Measurements from ENCODE around the gene AK8.

AK8 gene

DNA sequence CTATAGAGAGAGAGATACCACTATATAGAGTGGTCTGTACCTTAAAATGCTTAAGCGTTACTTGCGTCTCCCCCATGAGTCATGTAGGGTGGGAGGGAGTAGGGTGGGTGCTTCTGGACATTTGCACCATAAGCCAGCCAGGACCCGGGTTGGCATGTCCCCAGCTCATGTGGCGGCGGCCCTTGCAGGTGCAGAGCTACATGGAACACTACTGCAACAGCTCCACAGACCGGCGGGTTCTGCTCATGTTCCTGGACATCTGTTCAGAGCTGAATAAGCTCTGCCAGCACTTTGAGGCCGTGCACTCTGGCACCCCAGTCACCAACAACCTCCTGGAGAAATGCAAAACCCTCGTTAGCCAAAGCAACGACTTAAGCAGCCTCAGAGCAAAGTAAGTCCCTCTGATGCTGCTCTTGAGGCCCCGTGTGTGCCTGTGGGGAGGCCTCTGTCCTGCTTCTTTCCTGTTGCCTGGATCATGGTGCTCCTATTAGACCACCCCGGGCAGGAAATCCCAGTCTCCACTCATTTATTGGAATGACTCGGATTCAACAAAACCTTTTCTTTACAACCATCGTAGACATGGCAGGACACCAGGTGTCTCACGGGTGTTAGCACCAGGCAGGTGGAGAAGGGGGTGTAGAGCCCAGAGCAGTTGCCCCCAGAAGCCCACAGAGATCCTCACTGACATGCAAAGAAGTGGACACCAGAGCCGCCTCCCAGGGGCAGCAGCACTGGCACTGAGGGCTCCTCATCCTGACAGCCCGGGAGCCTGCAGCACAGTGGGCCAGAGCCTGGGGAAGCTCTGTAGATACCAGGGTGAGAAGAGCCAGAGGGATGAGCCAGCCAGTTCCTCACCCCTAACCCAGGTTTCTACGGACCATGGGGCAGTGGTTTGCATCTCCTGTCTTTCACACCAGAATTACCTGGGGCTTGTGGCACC lies 9.4 kb upstream of the AK8 start:
- DNase-seq (ENCODE audit: low read depth in 2 of 2): no peak

DNA sequence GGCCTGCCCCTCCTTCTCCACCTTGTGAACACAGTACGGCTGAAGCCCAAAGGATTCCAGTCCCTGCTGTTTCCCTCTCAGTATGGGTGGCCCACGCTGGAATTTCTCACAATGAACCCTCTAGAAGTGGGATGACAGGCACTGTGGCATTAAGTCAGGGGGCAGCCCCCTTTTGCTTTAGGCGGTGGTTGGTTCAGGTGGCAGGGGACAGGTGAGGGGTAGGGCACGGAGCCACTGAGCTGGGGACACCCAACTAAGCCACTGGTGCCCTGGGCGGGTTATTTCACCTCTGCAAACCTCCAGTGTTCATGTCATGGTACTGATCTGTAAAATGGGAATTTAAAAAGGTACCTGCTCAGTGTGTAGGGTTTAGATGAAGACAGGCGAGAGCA lies 8.2 kb upstream of the AK8 start:
- no peak for DNase-seq (ENCODE audit: low read depth in 2 of 2)

DNA sequence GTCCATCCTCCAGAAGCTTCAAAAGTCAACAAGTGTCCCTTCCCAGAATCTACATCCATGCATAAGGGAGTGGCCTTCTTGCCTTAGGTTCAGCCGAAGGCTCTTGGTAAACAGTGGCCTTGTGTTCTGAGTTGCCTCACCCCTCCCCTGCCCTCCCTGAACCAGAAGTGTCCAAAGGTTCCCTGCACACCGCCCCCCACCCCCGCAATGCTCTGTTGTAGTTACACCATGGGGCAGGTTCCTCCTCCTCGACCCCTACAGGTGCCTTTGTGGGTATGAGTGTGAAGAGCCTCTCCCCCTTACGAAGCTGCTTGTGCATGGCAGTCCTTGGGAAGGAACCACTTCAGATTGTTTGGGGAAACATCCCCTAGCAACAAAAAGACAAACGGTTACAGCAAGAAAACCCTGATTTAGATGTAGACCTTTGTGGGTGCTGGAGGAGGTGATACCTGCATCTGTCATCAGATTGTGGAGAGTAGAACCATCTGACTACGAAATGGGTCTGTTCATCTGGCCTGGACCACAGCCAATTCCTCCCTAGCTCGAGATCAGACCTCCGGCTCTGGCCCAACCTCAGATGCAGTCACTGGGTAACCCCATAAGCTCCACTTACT lies 7.7 kb upstream of the AK8 start:
- DNase-seq (ENCODE audit: low read depth in 2 of 2): no peak

DNA sequence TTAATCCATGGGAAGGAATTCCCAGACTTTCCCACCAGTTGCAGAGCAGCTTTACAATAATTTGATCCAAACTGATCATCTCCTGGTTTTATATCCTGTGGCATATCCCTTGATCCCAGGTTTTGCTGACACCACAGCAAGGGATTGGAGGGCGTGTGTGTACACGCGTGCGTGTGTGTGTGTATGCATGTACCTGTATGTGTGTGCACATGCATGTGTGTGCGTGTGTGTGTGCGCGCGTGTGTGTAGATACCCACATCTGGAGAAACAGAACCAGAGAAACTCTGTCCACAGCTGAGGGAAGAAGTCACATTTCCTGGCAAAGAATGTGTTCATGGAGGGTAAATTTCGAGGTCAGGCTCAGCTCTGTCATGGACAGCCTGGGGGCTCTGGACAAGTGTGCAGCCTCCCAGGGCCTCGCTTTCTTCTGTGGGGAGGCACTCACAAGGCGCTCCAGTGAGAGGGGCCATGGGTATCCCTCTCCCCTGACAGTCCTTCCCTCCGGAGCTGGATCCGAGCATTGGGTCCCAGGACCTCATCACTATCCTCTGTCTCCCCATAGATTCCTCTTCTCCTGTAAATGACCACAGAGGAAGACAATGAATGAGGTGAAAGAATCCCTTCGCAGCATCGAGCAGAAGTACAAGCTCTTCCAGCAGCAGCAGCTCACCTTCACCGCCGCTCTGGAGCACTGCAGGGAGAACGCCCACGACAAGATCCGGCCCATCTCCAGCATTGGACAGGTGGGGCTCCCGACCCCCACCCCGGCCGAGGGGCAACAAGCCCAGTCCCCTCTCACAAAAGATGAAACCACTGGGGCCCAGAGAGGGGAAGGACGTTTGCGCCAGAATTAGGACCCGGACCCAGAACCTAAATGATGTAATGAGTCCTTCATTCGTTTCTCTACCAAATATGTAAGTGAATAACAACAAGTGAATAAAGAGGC lies 5.5 kb upstream of the AK8 start:
- DNase-seq (ENCODE audit: low read depth in 2 of 2): no peak

DNA sequence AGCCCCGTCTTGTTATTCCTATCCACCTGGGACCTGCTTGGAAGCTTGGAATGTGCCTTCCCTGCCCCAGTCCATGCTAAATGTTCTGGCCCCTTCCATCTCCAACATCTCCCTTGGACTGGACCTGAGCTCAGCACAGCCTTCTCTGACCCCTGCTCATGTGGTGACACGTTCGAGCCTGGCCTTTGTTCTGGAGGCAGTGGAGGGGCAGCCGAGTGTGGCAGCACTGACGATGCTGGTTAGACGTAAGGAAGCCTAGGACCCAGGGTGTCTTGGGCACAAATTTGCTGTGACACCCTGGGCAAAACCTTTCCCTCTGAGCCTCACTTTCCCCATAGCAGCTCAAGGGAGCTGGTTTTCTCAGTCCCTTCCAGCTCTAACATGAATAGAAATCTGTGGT lies 4.5 kb upstream of the AK8 start:
- no peak for DNase-seq (ENCODE audit: low read depth in 2 of 2)

DNA sequence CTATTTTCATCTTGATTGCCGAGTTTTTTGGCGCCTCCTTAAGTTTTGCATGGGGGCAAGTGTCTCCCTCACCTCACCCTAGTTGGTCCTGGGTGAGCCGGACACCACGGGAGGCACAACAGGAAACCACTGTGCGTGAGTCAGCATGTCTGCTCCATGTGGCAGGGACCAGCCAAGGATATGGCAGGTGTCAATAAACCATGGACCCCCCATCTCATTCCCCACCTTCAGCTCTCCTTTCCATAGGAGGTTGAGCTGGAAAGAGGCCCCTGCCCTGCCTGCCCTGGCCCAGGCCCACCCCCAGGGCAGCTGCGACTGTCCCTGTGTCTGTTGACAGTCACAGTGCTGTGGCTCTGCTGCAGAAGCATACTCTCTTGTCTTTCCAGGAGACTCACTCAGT lies 3.7 kb upstream of the AK8 start:
- DNase-seq (ENCODE audit: low read depth in 2 of 2): no peak

DNA sequence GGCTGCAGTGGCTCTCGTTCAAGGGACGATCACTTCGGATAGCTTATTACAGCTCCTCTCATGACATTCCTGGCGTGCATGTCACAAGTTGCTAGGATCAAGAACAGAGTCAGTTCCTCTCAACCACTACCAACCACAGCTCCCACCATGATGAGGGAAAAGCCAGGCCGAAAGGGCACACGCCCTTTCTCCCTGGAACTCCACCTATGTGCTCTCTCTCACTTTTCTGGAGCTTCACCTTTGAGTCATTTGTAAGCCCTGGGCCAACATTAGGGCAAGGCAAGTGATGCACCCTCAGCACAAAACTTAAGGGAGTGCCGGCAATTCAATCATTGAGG lies 2.2 kb upstream of the AK8 start:
- no peak for DNase-seq (ENCODE audit: low read depth in 2 of 2)

DNA sequence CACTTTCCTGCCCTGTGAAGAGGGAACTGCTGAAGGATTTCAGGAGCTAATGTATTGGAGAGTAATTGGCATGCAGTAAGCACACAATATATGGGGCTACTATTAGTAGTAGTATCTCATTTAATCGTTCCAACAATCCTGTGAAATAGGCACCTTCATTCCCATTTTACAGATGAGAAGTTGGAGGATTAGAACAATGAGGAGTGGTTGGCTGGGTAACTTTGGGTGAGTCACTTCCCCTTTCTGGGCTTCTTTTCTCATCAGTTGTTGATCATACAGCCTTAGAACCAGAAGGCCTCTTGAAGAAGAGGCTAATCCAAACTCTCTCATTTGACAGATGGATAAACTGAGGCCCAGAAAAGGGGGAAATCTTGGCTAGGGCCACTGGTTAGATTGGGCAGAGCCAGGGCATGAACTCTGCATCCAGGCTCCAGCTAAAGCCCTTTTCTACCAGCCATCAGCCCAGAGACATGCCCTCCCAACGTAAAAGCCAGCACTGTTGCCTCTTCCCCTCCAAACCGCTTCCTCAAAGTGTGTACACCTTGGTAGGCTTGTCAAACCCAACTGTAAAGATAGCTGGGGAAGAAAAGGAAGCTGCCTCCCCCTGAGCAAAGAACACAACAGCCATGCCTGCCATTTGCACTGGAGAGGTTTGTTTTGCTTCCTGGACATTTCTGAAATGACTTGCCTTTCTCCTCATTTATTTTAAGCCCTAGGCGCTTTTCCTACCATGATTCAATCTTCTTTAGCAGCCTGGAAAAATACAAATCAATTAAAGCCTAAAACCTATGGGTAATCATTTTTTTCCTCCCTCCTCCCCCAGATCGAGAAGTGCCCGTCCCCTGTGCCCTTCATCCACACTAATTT lies 1.6 kb upstream of the AK8 start:
- no peak for DNase-seq (ENCODE audit: low read depth in 2 of 2)

DNA sequence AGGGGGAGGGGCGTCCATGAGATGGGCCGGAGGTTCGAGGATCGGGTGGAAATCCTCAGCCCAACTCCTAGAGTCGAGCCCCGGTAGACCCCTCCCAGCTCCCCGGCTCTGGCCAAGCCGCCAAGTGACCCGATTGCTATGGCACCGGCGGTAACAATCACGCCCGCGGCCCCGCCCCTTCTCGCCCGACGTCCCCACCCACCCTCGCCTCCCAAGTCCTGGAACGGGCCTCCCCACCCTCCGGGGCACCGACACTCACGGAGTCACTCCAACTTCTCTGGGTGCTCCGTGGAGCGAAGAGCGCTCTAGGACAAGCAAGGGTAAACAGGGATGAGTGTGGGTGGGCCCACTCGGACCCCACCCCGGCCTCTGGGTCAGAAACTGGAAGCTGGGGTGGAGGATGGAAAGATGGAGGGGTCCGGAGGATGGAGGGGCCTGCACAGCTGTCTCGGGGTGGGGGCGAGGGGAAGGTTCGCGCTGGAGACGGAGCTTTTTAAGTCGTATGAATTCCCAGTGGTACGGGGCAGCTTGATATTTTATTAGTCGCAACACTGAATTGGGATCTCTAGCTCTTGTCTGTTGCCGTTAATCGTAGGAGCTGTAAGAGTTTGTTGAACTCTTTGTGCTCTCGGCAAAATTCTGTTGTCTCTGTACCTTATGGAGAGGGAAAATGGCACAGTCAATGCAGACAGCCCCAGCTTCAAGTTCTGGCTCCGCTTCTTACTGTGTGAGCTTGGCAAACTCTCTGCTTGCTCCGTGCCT lies 792 bp upstream of the AK8 start, which contains the start of gene SPACA9:
Gene SPACA9, plus strand, starts transcription at position 204 of the 762 bp plus-strand sequence. CDS start 5,050 bp downstream, outside the sequence.
- DNase-seq (ENCODE audit: low read depth in 2 of 2): no peak

DNA sequence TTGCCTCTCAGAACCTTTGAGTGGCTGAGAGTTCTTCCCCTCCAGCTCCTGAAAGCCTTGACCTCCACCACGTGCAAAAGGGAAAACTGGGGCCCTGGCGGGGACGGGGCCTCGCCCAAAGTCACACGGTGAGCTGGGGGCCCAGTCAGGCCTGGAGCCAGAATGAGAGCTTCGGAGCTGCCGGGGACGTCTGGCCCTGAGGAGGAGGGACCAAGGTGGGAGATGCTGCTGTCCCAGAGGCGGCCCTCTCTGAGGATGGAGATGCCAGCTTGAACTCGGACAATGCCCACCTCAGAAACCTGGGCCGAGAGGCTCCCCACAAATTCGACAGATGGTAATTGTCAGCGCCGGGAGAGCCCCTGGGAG lies 643 bp downstream of the AK8 start:
- DNase-seq (ENCODE audit: low read depth in 2 of 2): no peak

DNA sequence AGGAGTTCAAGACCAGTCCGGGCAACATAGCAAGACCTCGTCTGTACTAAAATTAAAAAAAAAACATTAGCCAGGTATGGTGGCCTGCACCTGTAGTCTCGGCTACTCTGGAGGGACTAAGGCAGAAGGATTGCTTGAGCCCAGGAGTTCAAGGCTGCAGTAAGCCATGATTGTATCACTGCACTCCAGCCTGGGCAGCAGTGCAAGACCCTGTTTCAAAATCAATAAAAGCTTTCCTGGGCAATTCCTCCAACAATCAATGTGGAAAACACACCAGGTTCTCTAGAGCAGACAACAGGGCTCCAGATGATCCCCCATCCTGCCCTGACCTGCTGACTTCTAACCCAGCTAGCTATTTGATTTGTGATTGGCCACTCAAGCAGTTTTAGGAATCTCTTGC lies 1.2 kb downstream of the AK8 start:
- DNase-seq (ENCODE audit: low read depth in 2 of 2): no peak

DNA sequence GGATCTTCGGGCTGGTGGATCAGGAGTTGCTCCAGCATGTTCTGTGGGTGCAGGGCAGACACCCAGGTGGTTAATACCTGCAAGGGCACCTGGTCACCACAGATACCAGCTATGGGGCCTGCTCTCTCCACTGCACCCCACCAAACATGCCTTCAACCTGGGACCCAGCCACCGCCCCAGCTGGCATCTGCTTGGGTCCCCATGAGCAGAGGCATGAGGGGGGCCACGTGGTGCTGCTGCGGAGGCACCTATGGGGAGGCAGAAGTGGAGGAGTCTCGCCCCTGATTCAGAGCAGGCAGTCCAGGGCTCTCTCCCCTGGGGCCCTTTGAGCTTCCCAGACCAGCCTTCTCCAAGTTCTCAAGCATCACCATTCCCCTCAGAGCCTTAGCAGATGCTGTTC lies 2.9 kb downstream of the AK8 start:
- no peak for DNase-seq (ENCODE audit: low read depth in 2 of 2)

DNA sequence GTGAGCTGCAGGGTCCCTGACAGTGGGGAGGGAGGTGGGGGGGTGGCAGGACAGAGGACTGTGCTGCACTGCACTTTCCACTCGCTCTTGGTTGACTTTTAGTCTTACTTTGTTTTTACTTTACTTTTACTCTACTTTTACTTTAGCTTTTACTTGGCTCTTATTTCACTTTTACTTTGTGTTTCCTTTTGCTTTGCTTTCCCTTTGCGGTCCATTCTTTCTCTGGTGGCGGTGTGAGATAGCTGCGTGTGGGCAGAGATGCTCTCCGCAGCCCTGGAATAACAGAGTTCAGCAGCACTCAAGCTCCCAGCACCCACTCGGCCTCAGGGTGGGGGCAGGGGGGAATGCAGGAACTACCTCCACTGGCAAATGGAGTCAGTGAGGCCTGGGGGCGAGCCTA lies 4.7 kb downstream of the AK8 start:
- DNase-seq (ENCODE audit: low read depth in 2 of 2): no peak

DNA sequence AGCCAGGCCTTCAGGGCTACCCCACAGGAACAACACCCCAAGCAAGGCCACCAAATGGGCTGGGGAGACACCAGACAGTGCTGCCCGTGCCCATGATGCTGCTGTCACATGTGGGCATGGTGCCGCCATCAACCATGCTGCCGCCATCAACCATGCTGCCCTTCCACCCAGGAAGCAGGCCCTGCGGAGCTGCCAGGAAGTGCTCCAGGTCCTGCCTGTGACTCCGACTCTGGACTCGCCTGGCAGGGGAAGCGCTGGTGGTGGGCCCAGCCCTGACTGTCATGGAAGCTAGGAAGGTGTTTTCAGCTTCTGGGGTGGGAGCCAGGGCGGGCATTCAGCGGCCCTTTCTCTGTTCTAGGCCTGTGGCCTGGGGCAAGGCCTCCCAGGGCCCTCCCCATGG lies 8.8 kb downstream of the AK8 start:
- DNase-seq (ENCODE audit: low read depth in 2 of 2): no peak

DNA sequence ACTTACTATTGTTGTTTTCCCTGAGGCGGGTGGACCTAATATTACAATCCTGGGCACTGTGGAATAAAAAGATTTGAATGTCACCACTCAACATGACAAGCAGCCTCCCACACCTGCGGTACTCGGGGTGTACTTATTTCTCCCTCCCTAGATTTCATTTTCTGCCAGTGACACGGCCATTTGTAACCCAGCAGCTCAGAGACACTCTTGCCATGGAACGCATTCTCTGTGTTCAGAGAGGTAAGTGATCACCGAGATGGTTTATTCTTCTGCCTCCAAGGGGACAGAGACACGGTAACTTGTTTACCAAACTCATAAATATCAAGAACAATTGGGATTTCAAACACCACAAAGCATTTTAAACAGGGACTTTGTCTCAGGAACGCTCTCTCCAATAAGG lies 11.2 kb downstream of the AK8 start:
- no peak for DNase-seq (ENCODE audit: low read depth in 2 of 2)

DNA sequence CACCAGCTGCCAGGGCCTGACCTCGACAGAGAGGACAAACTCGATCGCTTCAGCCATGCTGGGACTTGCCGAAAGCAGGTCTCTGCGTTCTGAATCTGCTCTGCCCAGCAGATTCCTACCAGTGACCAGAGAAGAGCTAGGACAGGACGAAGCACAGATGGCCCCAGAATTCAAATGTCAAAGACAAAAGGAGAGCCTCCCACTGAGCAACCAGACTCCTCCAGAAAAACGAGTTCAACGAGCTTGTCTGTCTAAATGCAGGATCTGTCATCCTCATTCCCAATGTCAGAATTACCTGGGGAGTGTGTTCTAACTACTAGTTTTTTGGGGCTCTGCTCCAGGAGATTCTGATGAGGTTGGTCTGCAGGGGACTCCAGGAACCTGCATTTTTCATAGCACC lies 13.4 kb downstream of the AK8 start:
- DNase-seq (ENCODE audit: low read depth in 2 of 2): no peak

DNA sequence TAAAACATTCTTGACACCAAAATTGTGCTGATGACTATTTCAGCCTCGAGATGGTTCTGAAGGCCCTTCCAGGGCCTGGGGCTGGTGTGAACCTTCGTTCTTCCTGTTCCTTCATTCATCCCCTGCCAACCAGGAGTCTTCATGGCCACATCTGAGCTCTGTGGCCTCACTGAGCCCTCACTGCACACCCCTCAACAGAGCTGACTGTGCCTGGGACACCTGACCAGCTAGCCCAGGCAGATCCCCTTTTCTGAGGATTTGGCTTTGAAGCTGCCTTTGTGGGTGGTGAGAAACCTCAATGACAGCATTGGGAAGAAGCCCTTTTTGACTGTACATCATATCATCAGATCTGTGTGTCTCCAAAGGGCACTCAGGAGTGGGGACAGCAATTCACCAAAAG lies 13.8 kb downstream of the AK8 start:
- DNase-seq (ENCODE audit: low read depth in 2 of 2): no peak

DNA sequence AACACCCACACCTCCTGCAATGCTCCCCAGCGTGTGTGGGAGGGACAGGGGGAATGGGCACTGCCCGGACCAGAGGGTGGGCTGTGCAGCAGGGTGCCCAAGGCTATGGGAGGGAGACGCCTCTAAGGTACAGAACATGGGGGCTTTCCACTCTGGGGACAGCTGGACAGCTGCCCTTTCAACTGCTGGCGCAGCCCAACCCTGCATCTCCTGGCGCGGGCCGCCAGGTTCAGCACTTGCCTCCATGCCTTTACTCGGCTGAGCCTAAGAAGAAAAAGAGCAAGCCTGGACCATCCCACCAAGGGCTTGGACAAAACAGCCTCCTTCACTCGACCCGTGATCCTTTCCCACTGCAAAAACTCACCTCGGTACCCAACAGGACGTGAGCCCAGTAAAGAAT lies 15.0 kb downstream of the AK8 start:
- DNase-seq (ENCODE audit: low read depth in 2 of 2): no peak

DNA sequence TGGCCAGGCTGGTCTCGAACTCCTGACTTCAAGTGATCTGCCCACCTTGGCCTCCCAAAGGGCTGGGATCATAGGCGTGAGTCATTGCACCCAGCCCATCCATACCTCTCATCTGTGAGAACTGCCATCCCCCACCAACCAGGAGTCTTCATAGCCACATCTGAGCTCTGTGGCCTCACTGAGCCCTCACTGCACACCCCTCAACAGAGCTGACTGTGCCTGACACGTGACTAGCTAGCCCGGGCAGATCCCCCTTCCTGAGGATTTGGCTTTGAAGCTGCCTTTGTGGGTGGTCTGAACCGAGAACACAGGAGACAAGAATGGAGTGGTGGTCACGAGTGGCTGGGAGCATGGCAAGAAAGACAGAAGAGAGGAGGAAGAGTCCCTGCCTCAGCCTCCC lies 15.6 kb downstream of the AK8 start:
- DNase-seq (ENCODE audit: low read depth in 2 of 2): no peak

DNA sequence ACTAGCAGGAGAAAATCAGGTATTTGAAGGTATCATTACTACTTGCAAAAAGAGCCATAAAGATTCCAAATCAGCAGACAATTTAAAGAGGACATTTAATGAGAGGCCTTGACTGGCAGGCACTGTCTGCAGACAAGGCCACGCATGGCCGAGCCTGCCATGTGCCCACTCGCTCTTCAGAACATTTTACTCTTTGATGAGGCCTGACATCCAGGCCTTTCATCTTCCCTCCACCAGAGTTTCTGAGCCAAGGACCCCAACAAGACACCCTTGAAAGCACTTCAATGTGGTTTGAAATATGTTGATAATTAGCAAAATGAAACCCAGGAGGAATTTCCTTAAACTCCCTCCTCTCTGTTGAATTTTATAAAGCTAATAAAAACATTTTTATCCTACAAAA lies 16.4 kb downstream of the AK8 start:
- no peak for DNase-seq (ENCODE audit: low read depth in 2 of 2)

DNA sequence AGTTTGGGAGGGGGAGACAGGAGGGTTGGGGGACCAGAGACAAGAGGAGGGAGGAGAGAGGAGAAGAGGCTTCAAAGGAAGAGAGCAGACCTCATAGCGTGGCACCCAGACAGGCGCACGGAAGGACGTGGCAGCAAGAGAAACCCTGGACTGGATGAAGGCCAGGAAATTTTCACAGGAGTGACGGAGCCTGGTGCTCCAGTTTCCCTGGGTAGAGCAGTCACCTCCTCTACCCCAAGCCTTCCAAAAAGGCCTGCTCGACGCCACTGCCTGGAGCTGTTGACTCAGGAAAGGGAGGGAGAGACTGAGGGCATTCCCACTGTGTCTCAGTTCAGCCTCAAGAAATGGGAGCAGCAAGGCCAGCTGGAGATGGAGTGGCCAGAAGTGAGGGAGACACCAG lies 19.3 kb downstream of the AK8 start:
- no peak for DNase-seq (ENCODE audit: low read depth in 2 of 2)
